PFSK-1 (cell line): Measurements from ENCODE around the gene NPAS1.

ENCODE experiments used
- FOXP2 ChIP-seq: optimal IDR thresholded peaks from 2 replicates; pipeline ENCODE3; 2011; ENCODE audit warnings: borderline replicate concordance, control low read depth, inconsistent platforms; ENCODE audit not compliant: insufficient read depth; ENCODE audit errors: extremely low read length, extremely low read depth
- POLR2AphosphoS5 ChIP-seq: IDR thresholded peaks from 2 replicates; pipeline ENCODE4 v1.6.1; 2012; ENCODE audit warnings: low read depth, mild to moderate bottlenecking, control low read depth, low read length, moderate library complexity
- SIN3A ChIP-seq: IDR thresholded peaks from 2 replicates; pipeline ENCODE4 v1.6.1; 2012; ENCODE audit warnings: mild to moderate bottlenecking, low read length, moderate library complexity, borderline replicate concordance; ENCODE audit not compliant: insufficient read depth
- TAF1 ChIP-seq: IDR thresholded peaks from 2 replicates; pipeline ENCODE4 v1.6.1; 2012; ENCODE audit warnings: low read length, control low read depth, borderline replicate concordance; ENCODE audit not compliant: insufficient read depth
- TF ChIP-seq, protein P1 (sequence below), 2 experiments: IDR thresholded peaks; 2 replicates each; pipeline versions ENCODE4 v1.6.1 to v1.8.0; 2011 to 2012; ENCODE audit warnings: low read depth in 2 of 2, low read length in 2 of 2, control low read depth in 1 of 2, inconsistent platforms in 1 of 2, mild to moderate bottlenecking in 1 of 2, moderate library complexity in 1 of 2; ENCODE audit not compliant: insufficient read depth in 1 of 2

Gene NPAS1

DNA sequence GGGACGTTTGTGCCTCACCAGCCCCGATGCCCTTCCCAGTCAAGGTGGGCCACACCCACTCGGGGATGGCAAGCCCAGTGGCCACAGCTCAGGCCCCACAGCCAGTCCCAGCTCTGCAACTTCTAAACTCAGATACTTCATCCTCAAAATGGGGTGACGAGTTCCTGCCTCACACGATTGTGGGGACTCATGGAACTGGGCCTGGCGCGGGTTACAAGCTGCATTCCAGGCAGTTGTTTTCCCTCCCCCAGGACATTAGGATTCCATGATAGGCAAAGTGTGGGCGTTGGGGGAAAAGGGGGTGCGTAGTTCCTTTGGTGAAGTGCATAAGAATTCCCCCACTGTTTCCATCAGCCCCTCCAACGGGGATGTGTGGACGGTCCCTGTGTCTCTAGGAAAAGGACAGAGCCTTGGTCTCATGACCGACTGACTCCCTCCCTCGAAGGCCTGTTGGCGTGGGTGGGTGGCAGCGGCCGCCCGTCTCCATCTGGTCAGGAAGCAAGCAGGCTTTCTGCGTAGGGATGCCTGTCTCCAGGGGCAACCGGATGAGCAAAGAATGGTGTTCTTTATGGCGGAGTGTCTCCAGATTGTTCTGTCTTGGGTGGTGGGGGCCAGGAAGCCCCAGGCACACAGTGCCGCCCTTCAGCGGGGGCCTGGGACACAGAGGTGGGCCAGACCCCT lies 21.1 kb upstream of the NPAS1 start:
- TF ChIP-seq TAF1: no peak
- TF ChIP-seq, protein P1, sequence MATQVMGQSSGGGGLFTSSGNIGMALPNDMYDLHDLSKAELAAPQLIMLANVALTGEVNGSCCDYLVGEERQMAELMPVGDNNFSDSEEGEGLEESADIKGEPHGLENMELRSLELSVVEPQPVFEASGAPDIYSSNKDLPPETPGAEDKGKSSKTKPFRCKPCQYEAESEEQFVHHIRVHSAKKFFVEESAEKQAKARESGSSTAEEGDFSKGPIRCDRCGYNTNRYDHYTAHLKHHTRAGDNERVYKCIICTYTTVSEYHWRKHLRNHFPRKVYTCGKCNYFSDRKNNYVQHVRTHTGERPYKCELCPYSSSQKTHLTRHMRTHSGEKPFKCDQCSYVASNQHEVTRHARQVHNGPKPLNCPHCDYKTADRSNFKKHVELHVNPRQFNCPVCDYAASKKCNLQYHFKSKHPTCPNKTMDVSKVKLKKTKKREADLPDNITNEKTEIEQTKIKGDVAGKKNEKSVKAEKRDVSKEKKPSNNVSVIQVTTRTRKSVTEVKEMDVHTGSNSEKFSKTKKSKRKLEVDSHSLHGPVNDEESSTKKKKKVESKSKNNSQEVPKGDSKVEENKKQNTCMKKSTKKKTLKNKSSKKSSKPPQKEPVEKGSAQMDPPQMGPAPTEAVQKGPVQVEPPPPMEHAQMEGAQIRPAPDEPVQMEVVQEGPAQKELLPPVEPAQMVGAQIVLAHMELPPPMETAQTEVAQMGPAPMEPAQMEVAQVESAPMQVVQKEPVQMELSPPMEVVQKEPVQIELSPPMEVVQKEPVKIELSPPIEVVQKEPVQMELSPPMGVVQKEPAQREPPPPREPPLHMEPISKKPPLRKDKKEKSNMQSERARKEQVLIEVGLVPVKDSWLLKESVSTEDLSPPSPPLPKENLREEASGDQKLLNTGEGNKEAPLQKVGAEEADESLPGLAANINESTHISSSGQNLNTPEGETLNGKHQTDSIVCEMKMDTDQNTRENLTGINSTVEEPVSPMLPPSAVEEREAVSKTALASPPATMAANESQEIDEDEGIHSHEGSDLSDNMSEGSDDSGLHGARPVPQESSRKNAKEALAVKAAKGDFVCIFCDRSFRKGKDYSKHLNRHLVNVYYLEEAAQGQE (IDR thresholded peaks at IDR 0.05; ENCODE audit: insufficient read depth in 1 of 2, low read depth in 2 of 2, low read length in 2 of 2): no peak
- TF ChIP-seq SIN3A: no peak

DNA sequence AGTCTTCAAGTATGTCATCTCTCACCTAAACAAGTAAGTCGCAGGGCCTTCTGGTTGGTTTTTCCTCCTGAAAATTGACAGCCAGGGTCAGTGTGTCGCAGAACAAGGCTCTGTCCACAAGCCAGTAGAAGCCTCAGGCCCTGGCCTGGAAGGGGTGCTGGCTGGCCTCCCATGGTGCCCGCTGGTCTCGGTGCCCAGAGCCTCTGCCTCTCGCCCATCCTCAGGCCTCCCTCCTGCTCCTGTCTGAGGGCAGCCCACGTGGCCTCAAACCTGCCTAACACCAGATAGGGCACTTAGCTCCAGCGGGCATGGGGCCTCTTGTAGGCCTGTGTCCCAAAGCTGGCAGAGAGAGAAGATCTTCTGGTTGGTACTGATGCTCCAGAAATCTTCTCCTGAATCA lies 20.3 kb upstream of the NPAS1 start:
- TF ChIP-seq TAF1: no peak
- no peak for TF ChIP-seq SIN3A
- TF ChIP-seq, protein P1 (IDR thresholded peaks at IDR 0.05; ENCODE audit: insufficient read depth in 1 of 2, low read depth in 2 of 2, low read length in 2 of 2): no peak
- TF ChIP-seq POLR2AphosphoS5: no peak
- no peak for TF ChIP-seq FOXP2

DNA sequence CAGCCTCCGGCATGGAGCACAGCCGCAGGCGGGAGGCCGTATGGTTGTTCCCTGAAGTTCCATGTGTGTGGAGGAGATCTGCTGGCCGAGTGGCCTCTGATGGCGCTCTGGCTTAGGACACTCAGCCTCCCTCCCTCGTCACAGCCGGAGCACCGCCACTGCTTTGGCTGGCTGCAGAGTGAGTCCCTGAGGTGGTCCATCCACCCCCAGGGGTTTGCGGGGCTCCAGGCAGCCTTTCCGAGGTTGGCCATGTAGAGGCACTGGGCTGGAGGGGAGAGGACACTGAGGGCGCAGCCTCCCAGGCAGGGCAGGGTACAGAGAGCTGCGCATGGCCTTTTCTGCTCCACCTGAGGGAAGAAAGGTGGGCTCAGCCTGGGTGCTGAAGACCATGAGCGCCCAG lies 19.8 kb upstream of the NPAS1 start:
- TF ChIP-seq, protein P1 (IDR thresholded peaks at IDR 0.05; ENCODE audit: insufficient read depth in 1 of 2, low read depth in 2 of 2, low read length in 2 of 2): no peak
- TF ChIP-seq TAF1 (no peak), FOXP2 (no peak), SIN3A (no peak), POLR2AphosphoS5 (no peak)

DNA sequence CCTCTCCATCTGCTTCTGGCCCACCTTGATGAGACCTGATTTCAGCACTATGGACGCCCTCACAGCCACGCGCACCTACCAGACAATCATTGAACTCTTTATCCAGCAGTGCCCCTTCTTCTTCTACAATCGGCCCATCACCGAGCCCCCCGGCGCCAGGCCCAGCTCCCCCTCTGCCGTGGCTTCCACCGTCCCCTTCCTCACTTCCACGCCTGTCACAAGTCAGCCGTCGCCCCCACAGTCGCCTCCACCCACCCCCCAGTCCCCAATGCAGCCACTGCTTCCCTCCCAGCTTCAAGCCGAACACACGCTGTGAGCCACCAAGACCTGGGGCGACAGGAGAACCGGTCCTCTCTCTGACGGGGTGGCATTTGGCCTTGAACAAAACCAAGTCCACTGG lies 19.3 kb upstream of the NPAS1 start:
- TF ChIP-seq FOXP2 (no peak), POLR2AphosphoS5 (no peak), SIN3A (no peak)
- TF ChIP-seq, protein P1 (IDR thresholded peaks at IDR 0.05; ENCODE audit: insufficient read depth in 1 of 2, low read depth in 2 of 2, low read length in 2 of 2): no peak

DNA sequence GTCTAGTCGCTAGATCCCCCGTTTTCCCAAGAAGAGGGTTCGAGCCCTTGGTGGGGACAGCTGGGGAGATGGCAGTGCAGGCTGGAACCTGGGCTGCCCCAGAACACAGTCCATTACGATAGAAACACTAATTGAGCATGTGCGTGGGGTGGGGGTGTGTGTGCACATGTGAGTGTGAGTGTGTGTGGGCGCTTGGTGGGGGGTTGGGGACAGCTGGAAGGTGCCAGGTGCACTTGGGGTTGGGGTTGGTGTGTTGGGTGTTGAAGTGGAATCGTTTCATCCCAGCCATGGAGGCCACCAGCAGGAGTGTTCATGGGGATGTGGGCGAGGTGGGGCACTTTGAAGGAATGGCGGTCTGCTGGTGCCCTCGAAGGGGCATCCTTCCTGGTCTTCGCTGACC lies 18.1 kb upstream of the NPAS1 start:
- TF ChIP-seq FOXP2: no peak
